HepG2 (cell line): ENCODE results near the gene PVR. TPM values are rescaled to one million over a fixed set of nuclear protein-coding genes. Genes with fewer than 3 reads are reported as not detected.

Experiments used
- ATAC-seq: fragments of 200-7000 bp; cut with Tn5 transposase; 3 replicates; pipeline ENCODE4 v1.9.1; 2020; ENCODE audit warnings: mild to moderate bottlenecking, moderate library complexity
- BruUV-seq: library from RNA; stranded (reverse); fragments of 400-500 nt; replicated peaks from 2 replicates; lab custom pipeline; 2021; lab: Mats Ljungman, UMichigan
- CTCF ChIA-PET: fragments of 300-600 bp; formaldehyde crosslinking; extraction: SDS; loops from one replicate; lab custom pipeline; 2021; ENCODE audit warnings: low total read pairs, inconsistent platforms, low intra/inter-chr PET ratio; lab: Yijun Ruan, JAX
- POLR2A ChIA-PET: fragments of 350-600 bp; sonication (Branson Sonifier 250); formaldehyde crosslinking; loops from one replicate; lab custom pipeline; 2020; ENCODE audit warnings: antibody characterized with exemption, inconsistent platforms; lab: Yijun Ruan, JAX
- DNase-seq: peaks from one replicate; pipeline ENCODE4 v3.0.0-alpha.2; 2015; ENCODE audit warnings: low spot score
- FAIRE-seq: peaks from 3 replicates; lab custom pipeline; 2011; peaks lifted over from hg19 to GRCh38; lab: Jason Lieb, UNC
- H2AFZ ChIP-seq: one replicate; pipeline ENCODE4 v1.6.1; 2011; ENCODE audit warnings: low read length, inconsistent platforms
- H3K27ac ChIP-seq: fragments of 300-600 bp; 3 replicates; pipeline ENCODE4 v1.8.0; 2011; ENCODE audit warnings: mixed run types, mild to moderate bottlenecking, mixed read lengths, low read length, inconsistent platforms; ENCODE audit not compliant: insufficient read depth; ENCODE audit errors: extremely low read length
- H3K27me3 ChIP-seq, 2 experiments: fragments of 200-600 bp in 1 of 2; 2 replicates in 1 of 2; 3 replicates in 1 of 2; pipeline versions ENCODE4 v1.6.0 to v1.8.0; 2011; ENCODE audit warnings: low read length in 2 of 2, mild to moderate bottlenecking in 2 of 2, moderate library complexity in 2 of 2, inconsistent platforms in 1 of 2; ENCODE audit not compliant: insufficient read depth in 2 of 2, control insufficient read depth in 1 of 2
- H3K36me3 ChIP-seq, 2 experiments: fragments of 200-600 bp in 1 of 2; replicated peaks in 1 of 2; 2 replicates in 1 of 2; 3 replicates in 1 of 2; pipeline versions ENCODE4 v1.5.1 to v1.8.0; 2011; ENCODE audit warnings: low read length in 2 of 2, inconsistent platforms in 1 of 2; ENCODE audit not compliant: insufficient read depth in 2 of 2, control insufficient read depth in 1 of 2
- H3K4me1 ChIP-seq: 2 replicates; pipeline ENCODE4 v1.5.1; 2012; ENCODE audit warnings: low read length, inconsistent platforms; ENCODE audit not compliant: insufficient read depth
- H3K4me2 ChIP-seq: 2 replicates; pipeline ENCODE4 v1.6.0; 2011; ENCODE audit warnings: low read depth, low read length, inconsistent platforms
- H3K4me3 ChIP-seq, 3 experiments: fragments of 200-600 bp in 1 of 3; sonication (generic), shearing (Covaris generic) in 1 of 3; replicated peaks in 1 of 3; 2 replicates each; pipeline ENCODE4 v1.5.1; 2011 to 2016; ENCODE audit warnings: low read length in 3 of 3, inconsistent platforms in 2 of 3, low read depth in 2 of 3, mild to moderate bottlenecking in 2 of 3, control low read depth in 1 of 3, mixed read lengths in 1 of 3; ENCODE audit not compliant: insufficient read depth in 1 of 3
- H3K79me2 ChIP-seq: one replicate; pipeline ENCODE4 v1.6.1; 2011; ENCODE audit warnings: low read length, inconsistent platforms; ENCODE audit not compliant: insufficient read depth
- H3K9ac ChIP-seq: 2 replicates; pipeline ENCODE4 v1.6.0; 2011; ENCODE audit warnings: mild to moderate bottlenecking, low read depth, low read length, inconsistent platforms; ENCODE audit not compliant: insufficient read depth
- H3K9me3 ChIP-seq: 2 replicates; pipeline ENCODE4 v1.5.1; 2012; ENCODE audit warnings: mild to moderate bottlenecking, low read length
- H4K20me1 ChIP-seq: 2 replicates; pipeline ENCODE4 v1.6.0; 2011; ENCODE audit warnings: inconsistent platforms, mild to moderate bottlenecking, low read length, moderate library complexity; ENCODE audit not compliant: insufficient read depth
- ERF ChIP-seq: IDR thresholded peaks from 2 replicates; pipeline ENCODE4 v1.6.1; 2018; ENCODE audit warnings: missing biosample characterization, missing genetic modification reagents
- GZF1 ChIP-seq: sonication (generic); formaldehyde crosslinking; IDR thresholded peaks from 2 replicates; pipeline ENCODE4 v1.5.1; 2020; ENCODE audit warnings: mild to moderate bottlenecking, missing genetic modification reagents
- HDAC1 ChIP-seq: sonication (generic); formaldehyde crosslinking; IDR thresholded peaks from 2 replicates; pipeline ENCODE4 v1.5.1; 2020; ENCODE audit warnings: mild to moderate bottlenecking, missing genetic modification reagents
- HOXA3 ChIP-seq: sonication (generic); formaldehyde crosslinking; IDR thresholded peaks from 2 replicates; pipeline ENCODE4 v1.5.0; 2020; ENCODE audit warnings: missing genetic modification reagents
- MAZ ChIP-seq, 2 experiments: sonication (generic) in 1 of 2; formaldehyde crosslinking in 1 of 2; IDR thresholded peaks; 2 replicates each; pipeline versions ENCODE4 v1.5.0 to v1.6.1; 2012 to 2020; ENCODE audit warnings: low read depth in 2 of 2, mild to moderate bottlenecking in 2 of 2, borderline replicate concordance in 1 of 2, improper control_type of control experiment in 1 of 2, low read length in 1 of 2, missing genetic modification reagents in 1 of 2, moderate library complexity in 1 of 2
- MED1 ChIP-seq: sonication (generic); formaldehyde crosslinking; IDR thresholded peaks from 2 replicates; pipeline ENCODE4 v1.4.0; 2020; ENCODE audit warnings: missing genetic modification reagents
- MIXL1 ChIP-seq: IDR thresholded peaks from 2 replicates; pipeline ENCODE4 v1.6.1; 2016
- NFATC3 ChIP-seq: sonication (generic); formaldehyde crosslinking; IDR thresholded peaks from 2 replicates; pipeline ENCODE4 v1.5.1; 2020; ENCODE audit warnings: mild to moderate bottlenecking, missing genetic modification reagents
- NR1H2 ChIP-seq: sonication (generic); formaldehyde crosslinking; IDR thresholded peaks from 2 replicates; pipeline ENCODE4 v1.8.1; 2022; ENCODE audit warnings: low read depth, missing genetic modification reagents, borderline replicate concordance
- NR2F6 ChIP-seq, 2 experiments: IDR thresholded peaks; 2 replicates each; pipeline ENCODE4 v1.6.1; 2016; ENCODE audit warnings: antibody characterized with exemption in 1 of 2, mild to moderate bottlenecking in 1 of 2
- NRL ChIP-seq: sonication (generic); formaldehyde crosslinking; IDR thresholded peaks from 2 replicates; pipeline ENCODE4 v1.5.0; 2020; ENCODE audit warnings: missing genetic modification reagents, mild to moderate bottlenecking, moderate library complexity, borderline replicate concordance
- SAP130 ChIP-seq: IDR thresholded peaks from 2 replicates; pipeline ENCODE4 v1.6.1; 2016; ENCODE audit warnings: low read depth
- SOX6 ChIP-seq, 2 experiments: fragments of 450-650 bp in 1 of 2; sonication (generic) in 1 of 2; formaldehyde crosslinking in 1 of 2; IDR thresholded peaks; 2 replicates each; pipeline versions ENCODE4 v1.4.0 to v1.6.1; 2017 to 2020; ENCODE audit warnings: antibody characterized with exemption in 1 of 2, mild to moderate bottlenecking in 1 of 2, missing genetic modification reagents in 1 of 2
- SRY ChIP-seq: sonication (generic); formaldehyde crosslinking; IDR thresholded peaks from 2 replicates; pipeline ENCODE4 v1.8.0; 2022; ENCODE audit warnings: mild to moderate bottlenecking, missing genetic modification reagents
- ZBTB38 ChIP-seq: sonication (generic); formaldehyde crosslinking; IDR thresholded peaks from 2 replicates; pipeline ENCODE4 v1.5.1; 2020; ENCODE audit warnings: mild to moderate bottlenecking, missing genetic modification reagents
- ZBTB7A ChIP-seq: sonication (generic); formaldehyde crosslinking; IDR thresholded peaks from 2 replicates; pipeline ENCODE4 v1.8.0; 2022; ENCODE audit warnings: mild to moderate bottlenecking, missing genetic modification reagents
- ZFP1 ChIP-seq: IDR thresholded peaks from 2 replicates; pipeline ENCODE4 v1.6.1; 2016
- ZFY ChIP-seq: sonication (generic); formaldehyde crosslinking; IDR thresholded peaks from 2 replicates; pipeline ENCODE4 v1.4.0; 2020; ENCODE audit warnings: missing genetic modification reagents
- ZKSCAN8 ChIP-seq: IDR thresholded peaks from 2 replicates; pipeline ENCODE4 v1.6.1; 2016; ENCODE audit warnings: borderline replicate concordance, missing genetic modification reagents, missing compliant biosample characterization
- ZMYM4 ChIP-seq: sonication (generic); formaldehyde crosslinking; IDR thresholded peaks from 2 replicates; pipeline ENCODE4 v1.8.1; 2023; ENCODE audit warnings: mild to moderate bottlenecking, missing genetic modification reagents
- ZNF205 ChIP-seq: IDR thresholded peaks from 2 replicates; pipeline ENCODE4 v1.6.1; 2018; ENCODE audit warnings: missing biosample characterization, missing genetic modification reagents
- ZNF260 ChIP-seq: sonication (generic); formaldehyde crosslinking; IDR thresholded peaks from 2 replicates; pipeline ENCODE4 v1.4.0; 2020; ENCODE audit warnings: missing genetic modification reagents, low read depth, mild to moderate bottlenecking, borderline replicate concordance
- ZNF263 ChIP-seq: sonication (generic); formaldehyde crosslinking; IDR thresholded peaks from 2 replicates; pipeline ENCODE4 v1.4.0; 2020; ENCODE audit warnings: missing genetic modification reagents
- ZNF496 ChIP-seq: sonication (generic); formaldehyde crosslinking; IDR thresholded peaks from 2 replicates; pipeline ENCODE4 v1.8.1; 2023; ENCODE audit warnings: mild to moderate bottlenecking, moderate library complexity, missing genetic modification reagents; ENCODE audit not compliant: insufficient replicate concordance
- ZNF629 ChIP-seq: sonication (generic); formaldehyde crosslinking; conservative IDR thresholded peaks from 2 replicates; pipeline ENCODE4 v1.5.0; 2020; ENCODE audit warnings: missing genetic modification reagents
- ZNF766 ChIP-seq: sonication (generic); formaldehyde crosslinking; IDR thresholded peaks from 2 replicates; pipeline ENCODE4 v1.5.0; 2020; ENCODE audit warnings: missing genetic modification reagents, borderline replicate concordance
- ZSCAN25 ChIP-seq: sonication (generic); formaldehyde crosslinking; IDR thresholded peaks from 2 replicates; pipeline ENCODE4 v1.8.0; 2022; ENCODE audit warnings: mild to moderate bottlenecking, missing genetic modification reagents
- WGBS: methylation state at CpG from one replicate; pipeline ENCODE4 v1.1.6; 2017; ENCODE audit warnings: low lambda C conversion rate; 5-methylcytosine and 5-hydroxymethylcytosine counted together
- in situ Hi-C: cut with HindIII; loops from 2 replicates; pipeline ENCODE4 v1.10.0; 2017; ENCODE audit warnings: low pct_unique_long_range_greater_than_20kb; ENCODE audit not compliant: extremely low pct_ligation_motif_present
- intact Hi-C: fragments of 100-400 bp; cut with micrococcal nuclease; formaldehyde crosslinking; loops from one replicate; pipeline ENCODE4 v1.10.0; 2022; ENCODE audit not compliant: unreplicated experiment
- polyA plus RNA-seq, 8 experiments: library from polyadenylated mRNA; depleted of rRNA in 3 of 8; stranded (reverse) in 7 of 8; unstranded in 1 of 8; fragments of >200 nt; fragmentation: Illumina TruSeq in 4 of 8; extraction: Trizol in 4 of 8; gene quantifications; 2 replicates each; pipeline versions ENCODE4 v1.2.1 to v1.2.3, GENCODE V29; 2011 to 2016; ENCODE audit warnings: low read depth in 4 of 8, missing spikeins in 1 of 8, mixed read lengths in 1 of 8; ENCODE audit not compliant: insufficient read depth in 1 of 8
- total RNA-seq, 5 experiments: library from RNA; depleted of rRNA; stranded (reverse); fragments of >200 nt; fragmentation: Illumina TruSeq; extraction: Trizol; gene quantifications; 2 replicates each; pipeline ENCODE4 v1.2.3, GENCODE V29; 2016; ENCODE audit warnings: low read depth in 1 of 5

PVR gene
- total and polyA plus RNA-seq, 2 of the 13 experiments (the other 11 are each of a cell fraction or from before 2014, with no cell fraction given): 43.4 to 46.6 TPM

GRCh38 chr19:44696939-44697669 lies 53.4 kb downstream of the PVR start:
- in situ Hi-C loops: no loop called here
- H4K20me1 ChIP-seq: no peaks in the 10 kb centered on the region
- WGBS: 43% methylated on average over 13 of the region's 22 CpGs
- H3K4me1 ChIP-seq: peaks cover 96% of the 10 kb centered on the region
- peak overlapping the region; percentile 13; the same call in 1 of the 2 replicates for H3K9ac ChIP-seq
- CTCF ChIA-PET: no interaction called here
- no peaks in the 10 kb centered on the region for H3K27me3 ChIP-seq
- H3K4me3 ChIP-seq: no peak overlapping the region; a peak in 1 of 6 replicates
- DNase-seq: no peak
- FAIRE-seq: no peak
- peak overlapping the region; percentile 53 for H3K4me2 ChIP-seq
- no peaks in the 10 kb centered on the region for H3K9me3 ChIP-seq
- no TSS peak for BruUV-seq
- no peak; the same call in 1 of the 3 replicates for ATAC-seq
- POLR2A ChIA-PET: interaction anchor here (0.7 kb wide), 1 partner anchor 16 kb away, joined by 3 read pairs; no protein-coding TSS in a partner anchor
- H2AFZ ChIP-seq: no peak overlapping the region
- no peaks in the 10 kb centered on the region for H3K79me2 ChIP-seq
- intact Hi-C loops: no loop called here
- H3K36me3 ChIP-seq: no peaks in the 10 kb centered on the region
- peak overlapping the region; percentile 28 for H3K27ac ChIP-seq
- TF ChIP-seq SAP130 (CRISPR knock-in tag): 0 out of 2 replicates have a peak, but pooled peaks have one; percentile 27
- no peak for TF ChIP-seq ZNF260 (CRISPR knock-in tag)
- TF ChIP-seq ZFY: peak; percentile 21; the same call in 1 of the 2 replicates
- TF ChIP-seq ZNF496 (CRISPR knock-in tag): no peak
- TF ChIP-seq NFATC3 (CRISPR knock-in tag): 0 out of 2 replicates have a peak, but pooled peaks have one; percentile 27
- 0 out of 2 replicates have a peak, but pooled peaks have one; percentile 77 for TF ChIP-seq ZSCAN25 (CRISPR knock-in tag)
- peak; percentile 98 for TF ChIP-seq GZF1
- TF ChIP-seq ZKSCAN8: no peak
- 0 out of 2 replicates have a peak, but pooled peaks have one; percentile 33 for TF ChIP-seq ZFP1 (CRISPR knock-in tag)
- TF ChIP-seq ZMYM4 (CRISPR knock-in tag): peak; percentile 15; the same call in 1 of the 2 replicates
- peak; percentile 51; the same call in 1 of the 2 replicates for TF ChIP-seq HOXA3 (CRISPR knock-in tag)
- no peak for TF ChIP-seq MAZ (IDR thresholded peaks at IDR 0.05; ENCODE audit: borderline replicate concordance, low read depth, low read length)
- TF ChIP-seq MAZ (CRISPR knock-in tag; IDR thresholded peaks at IDR 0.05; ENCODE audit: low read depth): no peak
- TF ChIP-seq ERF (CRISPR knock-in tag): no peak
- 0 out of 2 replicates have a peak, but pooled peaks have one; percentile 15 for TF ChIP-seq SRY (CRISPR knock-in tag)
- TF ChIP-seq NR1H2: no peak
- no peak for TF ChIP-seq NRL (CRISPR knock-in tag)
- peak; percentile 100 for TF ChIP-seq ZNF205 (CRISPR knock-in tag)
- no peak for TF ChIP-seq ZNF766 (CRISPR knock-in tag)
- peak; percentile 52; the same call in 1 of the 2 replicates for TF ChIP-seq ZBTB7A (CRISPR knock-in tag)
- peak; percentile 72 for TF ChIP-seq ZNF263
- 0 out of 2 replicates have a peak, but pooled peaks have one; percentile 14 for TF ChIP-seq MED1 (CRISPR knock-in tag)
- TF ChIP-seq ZBTB38 (CRISPR knock-in tag): peak; percentile 87
- 0 out of 2 replicates have a peak, but pooled peaks have one; percentile 14 for TF ChIP-seq ZNF629
- no peak for TF ChIP-seq NR2F6 (IDR thresholded peaks at IDR 0.05)
- TF ChIP-seq NR2F6 (CRISPR knock-in tag; IDR thresholded peaks at IDR 0.05): 0 out of 2 replicates have a peak, but pooled peaks have one; percentile 31
- no peak for TF ChIP-seq SOX6 (IDR thresholded peaks at IDR 0.05)
- TF ChIP-seq SOX6 (CRISPR knock-in tag; IDR thresholded peaks at IDR 0.05): 0 out of 2 replicates have a peak, but pooled peaks have one; percentile 28
- TF ChIP-seq MIXL1 (CRISPR knock-in tag): peak; percentile 42; the same call in 1 of the 2 replicates
- TF ChIP-seq HDAC1 (CRISPR knock-in tag): peak; percentile 67
